DMS114 treated with DMSO at 0.1 percent for 48 hours (cell line): ENCODE data around the gene PYCR2.

Experiments
- DNase-seq: peaks from one replicate; lab custom pipeline; 2025; ENCODE audit not compliant: unreplicated experiment; lab: John Stamatoyannopoulos, UW

The PYCR2 gene

DNA sequence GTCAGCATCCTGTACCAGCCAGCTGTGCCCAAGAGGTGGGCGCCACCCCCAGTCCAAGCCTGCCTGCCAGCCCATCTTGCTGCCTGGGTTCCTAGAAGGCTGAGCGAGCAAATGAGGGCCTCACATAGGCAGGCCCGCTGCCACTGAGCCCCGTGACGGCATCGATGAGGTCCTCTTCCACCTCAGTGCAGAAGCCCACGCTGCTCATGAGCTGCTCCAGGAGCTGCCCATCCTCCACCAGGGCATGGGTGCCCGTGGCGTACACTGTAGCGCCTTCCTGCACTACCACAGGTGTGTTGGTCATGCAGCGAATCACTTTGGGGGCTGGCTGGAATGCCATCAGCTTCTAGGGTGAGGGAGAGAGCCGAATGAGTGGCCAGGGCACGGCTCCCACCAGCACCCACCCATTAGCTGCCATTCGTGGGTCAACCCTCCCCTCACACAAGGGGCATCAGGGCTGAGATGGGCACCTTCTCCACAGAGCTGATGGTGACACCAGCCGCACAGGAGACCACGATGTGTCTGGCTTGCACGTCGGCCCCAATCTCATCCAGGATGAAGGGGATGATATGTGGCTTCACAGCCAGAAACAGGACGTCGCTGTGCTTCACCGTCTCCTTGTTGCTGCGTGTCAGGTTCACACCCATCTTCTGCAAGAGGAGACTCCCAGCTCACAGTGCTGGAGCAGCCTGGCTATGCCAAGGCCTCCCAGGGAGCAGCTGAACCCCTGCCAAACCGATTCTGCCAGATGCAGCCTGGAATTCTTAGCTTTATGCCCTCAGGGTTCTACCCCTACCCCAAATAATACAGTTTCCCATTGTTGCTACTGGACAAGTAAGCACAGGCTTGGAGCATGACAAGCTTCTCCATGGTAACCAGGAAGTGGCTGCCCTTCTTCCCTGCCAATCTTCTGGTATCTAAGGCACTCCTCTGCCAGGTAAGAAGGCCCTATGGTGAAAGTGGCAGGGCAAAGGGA, 2.0 kb downstream of the PYCR2 start:
- no peak for DNase-seq

GRCh38 chr1:225919906-225920305, 4.1 kb downstream of the PYCR2 start:
- no peak for DNase-seq

DNA sequence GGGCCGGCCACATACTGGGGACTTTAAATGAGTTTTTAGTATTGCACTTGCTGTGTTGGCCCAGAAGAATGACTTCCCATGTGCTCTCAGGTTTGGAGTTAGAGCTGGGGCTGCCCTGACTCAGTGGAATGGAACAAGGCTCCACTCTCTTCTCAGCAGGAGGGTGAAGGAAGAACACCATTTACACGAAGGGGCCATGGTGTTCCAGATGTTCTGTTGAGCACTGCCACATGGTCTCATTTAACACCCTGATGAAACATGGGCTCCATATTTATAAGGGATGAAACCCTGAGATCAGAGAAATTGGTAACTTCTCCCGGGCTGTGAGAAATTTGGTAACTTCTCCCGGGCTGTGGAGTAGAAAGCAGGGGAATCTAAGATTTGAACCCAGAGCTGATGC, 5.8 kb downstream of the PYCR2 start:
- DNase-seq, result no peak

- no peak for DNase-seq
Measured at GRCh38 chr1:225917536-225917935, 6.5 kb downstream of the PYCR2 start.

- no peak for DNase-seq
Measured at GRCh38 chr1:225917101-225917500, 6.9 kb downstream of the PYCR2 start.

DNA sequence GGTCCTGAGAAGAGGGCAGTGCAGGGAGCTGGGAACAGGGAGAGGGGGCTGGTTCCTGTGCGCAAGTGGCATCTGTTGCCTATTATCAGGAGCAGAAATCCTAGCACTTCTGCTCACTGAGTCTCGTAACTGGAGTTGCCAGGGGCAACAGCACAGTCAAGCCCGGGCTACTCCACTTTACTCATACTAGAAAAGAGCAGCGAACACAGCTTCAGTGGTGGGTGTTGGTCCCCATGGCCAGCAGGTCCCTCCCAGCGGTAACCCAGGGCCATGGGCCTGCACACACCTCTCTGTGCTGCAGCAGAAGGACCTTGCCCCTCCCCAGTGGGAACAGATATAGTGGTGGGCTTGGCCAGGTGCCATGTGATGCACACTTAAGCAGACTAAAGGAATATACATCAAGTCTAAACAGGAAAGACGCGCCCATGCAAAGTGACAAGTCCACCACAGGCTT, 8.5 kb downstream of the PYCR2 start:
- no peak for DNase-seq

- DNase-seq, result no peak
Measured at GRCh38 chr1:225914947-225915346, 9.1 kb downstream of the PYCR2 start.

GRCh38 chr1:225914391-225914790, 9.7 kb downstream of the PYCR2 start:
- no peak for DNase-seq

- no peak for DNase-seq
Measured at GRCh38 chr1:225911191-225912130, 12.6 kb downstream of the PYCR2 start.

- DNase-seq, result no peak
Measured at GRCh38 chr1:225909477-225909876, 14.6 kb downstream of the PYCR2 start.

DNA sequence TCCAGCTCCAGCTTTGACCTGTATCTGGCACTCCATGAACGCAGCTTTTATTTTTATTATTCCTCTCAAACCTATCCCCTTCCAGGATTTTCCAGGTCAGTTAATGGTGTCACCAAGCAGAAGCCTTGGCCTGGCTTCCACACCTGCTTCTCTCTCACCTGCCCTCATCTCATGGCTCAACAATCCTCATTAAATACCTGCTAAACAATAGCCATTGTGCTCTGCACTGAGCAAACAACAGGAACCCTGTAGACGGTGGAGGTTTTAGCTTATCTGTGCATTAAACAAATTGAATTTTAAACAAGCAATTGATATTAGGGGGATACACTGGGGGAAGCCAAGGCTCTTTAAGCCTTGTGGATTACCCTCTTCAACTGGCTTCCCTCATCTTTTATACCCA, 15.3 kb downstream of the PYCR2 start:
- DNase-seq, result no peak

- no peak for DNase-seq
Measured at GRCh38 chr1:225908013-225908640, 15.9 kb downstream of the PYCR2 start.

GRCh38 chr1:225907341-225907740, 16.7 kb downstream of the PYCR2 start:
- DNase-seq, result no peak

DNA sequence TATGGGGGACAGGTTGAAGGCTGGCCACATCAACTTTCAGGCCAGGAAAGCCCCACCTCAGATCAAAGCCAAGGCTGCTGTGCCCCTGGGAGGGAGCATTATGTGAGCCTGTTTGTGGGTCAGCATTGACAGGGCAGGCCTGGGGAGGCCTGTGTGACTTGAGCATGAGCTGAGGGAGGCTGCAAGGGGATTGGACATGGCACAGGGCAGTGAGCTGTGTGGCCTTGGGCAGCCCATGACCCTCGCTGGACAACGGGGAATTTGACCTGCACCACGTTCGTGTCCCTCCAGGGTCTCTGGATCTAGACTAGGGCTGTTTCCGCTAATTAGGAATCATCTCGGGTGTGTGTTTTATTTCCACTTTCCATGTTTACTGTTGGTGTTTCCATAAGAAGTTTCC, 17.6 kb downstream of the PYCR2 start:
- DNase-seq, result no peak

GRCh38 chr1:225903623-225904022, 20.4 kb downstream of the PYCR2 start:
- no peak for DNase-seq

DNA sequence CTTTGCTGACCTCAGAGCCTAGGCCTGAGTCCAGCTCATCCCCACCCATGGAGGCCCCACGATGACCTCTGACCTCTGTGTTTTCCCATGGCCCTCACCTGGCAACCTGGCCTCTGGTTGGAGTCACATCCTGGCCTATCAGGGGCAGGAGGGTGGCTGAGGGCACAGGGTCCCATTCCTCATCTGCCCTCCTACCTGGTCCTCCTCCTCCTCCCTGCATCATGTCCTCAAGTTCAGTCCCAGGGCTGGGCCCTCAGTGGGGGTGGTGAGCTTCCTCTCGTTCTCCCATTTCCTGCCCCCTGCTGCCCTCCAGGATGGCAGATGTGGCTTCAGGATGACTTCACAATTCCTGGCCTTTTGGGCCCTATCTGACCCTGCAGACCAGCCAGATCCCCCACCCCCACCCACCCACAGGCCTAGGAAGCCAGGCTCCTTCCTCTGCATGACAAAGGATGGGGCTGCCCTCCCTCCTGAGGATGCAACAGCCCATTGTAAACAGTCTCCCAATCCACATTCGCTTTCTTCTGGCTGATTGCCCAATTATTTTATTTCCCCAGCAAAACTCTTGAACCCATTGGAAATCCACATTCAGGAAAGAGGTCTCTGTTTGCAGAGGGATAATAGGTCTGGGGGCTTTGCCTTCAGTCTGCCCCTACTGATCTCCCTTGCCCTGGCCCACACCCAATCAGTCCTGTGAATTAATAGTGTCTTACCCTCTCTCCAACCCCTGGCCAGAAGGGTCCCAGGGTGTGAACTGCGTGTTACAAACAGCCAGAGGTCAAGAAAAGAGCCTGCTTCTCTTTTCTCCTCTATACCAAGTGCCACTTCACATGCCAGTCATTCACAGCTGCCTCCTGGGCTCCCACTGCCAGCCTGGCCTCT, 24.8 kb downstream of the PYCR2 start:
- no peak for DNase-seq

DNA sequence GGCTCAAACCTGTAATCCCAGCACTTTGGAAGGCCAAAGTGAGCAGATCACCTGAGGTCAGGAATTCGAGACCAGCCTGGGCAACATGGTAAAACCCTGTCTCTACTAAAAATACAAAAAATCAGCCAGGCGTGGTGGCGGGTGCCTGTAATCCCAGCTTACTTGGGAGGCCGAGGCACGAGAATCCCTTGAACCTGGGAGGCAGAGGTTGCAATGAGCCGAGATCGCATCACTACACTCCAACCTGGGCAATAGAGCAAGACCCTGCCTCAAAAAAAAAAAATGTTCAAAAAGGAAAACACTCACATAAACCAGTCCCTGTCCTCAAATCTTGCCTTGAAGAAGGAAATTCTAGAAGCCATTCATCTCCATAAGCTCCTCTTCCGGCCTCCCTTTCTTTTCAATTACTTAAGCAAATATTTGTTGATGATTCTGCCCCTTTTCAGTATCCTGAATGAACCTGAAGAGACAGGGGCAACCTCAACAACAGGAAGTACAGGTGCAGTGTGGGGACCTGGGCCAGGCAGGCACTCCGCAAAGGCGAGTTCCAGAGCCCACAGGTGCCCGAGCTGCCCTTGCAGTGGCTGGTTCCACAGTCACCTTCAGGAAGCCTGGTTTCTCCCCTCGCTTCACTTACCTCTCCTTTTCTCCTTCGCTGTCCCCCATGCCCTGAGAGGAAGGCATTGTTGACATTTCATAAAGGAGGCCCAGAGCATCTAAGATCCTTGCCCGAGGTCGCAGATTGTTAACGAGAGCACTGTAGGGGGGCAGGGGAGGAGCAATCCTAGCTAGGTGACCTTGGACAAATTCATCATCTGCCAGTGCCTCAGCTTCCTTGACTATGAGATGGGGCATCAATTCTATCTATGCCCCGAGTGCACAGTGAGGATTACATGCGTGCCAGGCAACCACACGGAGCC, 26.2 kb downstream of the PYCR2 start:
- DNase-seq, result no peak

DNA sequence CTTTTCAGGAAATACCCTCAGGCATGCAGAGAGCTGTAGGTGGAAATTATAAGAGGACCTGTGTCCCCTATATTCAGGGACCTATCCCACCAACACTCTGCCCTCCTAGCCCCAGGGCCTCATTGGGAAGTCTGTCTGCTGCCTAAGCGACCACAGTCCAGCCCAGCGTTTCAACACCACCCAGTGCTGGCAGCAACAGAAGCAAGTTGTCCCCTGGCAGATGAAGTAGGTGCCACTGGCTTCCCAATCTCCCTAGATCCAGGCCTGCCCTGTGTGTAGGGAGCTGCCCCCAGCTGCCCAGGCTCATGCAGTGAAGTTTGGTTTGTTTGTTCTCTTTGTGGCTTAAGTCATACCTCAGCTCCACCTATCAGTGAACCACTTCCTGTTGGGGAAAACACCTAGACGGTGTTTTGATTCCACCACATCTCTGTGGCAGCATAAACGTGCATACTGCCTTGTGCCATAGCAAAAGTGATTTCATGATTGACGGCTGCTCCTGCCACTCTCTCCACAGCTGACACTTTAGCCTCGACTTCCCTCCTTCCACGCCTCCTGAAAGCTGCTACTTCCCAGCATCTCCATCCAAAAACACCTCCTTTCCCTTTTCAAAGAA, 27.0 kb downstream of the PYCR2 start:
- no peak for DNase-seq

DNA sequence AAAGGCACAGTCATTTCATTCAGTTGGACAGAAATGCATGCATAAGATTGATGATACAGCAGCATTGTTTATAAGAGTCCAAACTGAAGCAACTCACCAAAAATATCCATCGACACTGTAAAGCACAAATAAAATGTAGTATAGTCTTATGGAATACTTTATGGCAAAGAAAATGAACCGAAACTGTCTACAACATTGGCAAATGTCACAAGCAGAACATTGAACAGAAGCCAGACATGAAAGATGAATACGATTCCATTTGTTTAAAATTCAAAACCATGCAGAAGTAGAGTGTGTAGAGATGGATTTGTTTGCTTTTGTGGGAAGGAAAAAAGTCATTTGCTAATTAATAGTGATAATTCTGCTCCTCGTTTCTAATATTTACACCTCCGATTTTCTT, 27.6 kb downstream of the PYCR2 start:
- no peak for DNase-seq
